Measurements from ENCODE around the gene CAMK2N2. TPM values are rescaled to one million over a fixed set of nuclear protein-coding genes. Genes with fewer than 3 reads are reported as not detected.

CAMK2N2 gene
- total RNA-seq, 2 donors from 2014 or later = 0.24 to 0.35 TPM

- H3K27me3 Mint-ChIP-seq (ENCODE audit: low read depth) = no peaks in the 10 kb centered on the region
- ATAC-seq (replicated peaks in 1 of 2) (peak; percentile 29 to 54), DNase-seq (no peak)
- no peak overlapping the region for H3K27ac Mint-ChIP-seq
- no peaks in the 10 kb centered on the region for H3K9me3 Mint-ChIP-seq
- peaks cover 2 to 9% of the 10 kb centered on the region in 2 donors for H3K36me3 Mint-ChIP-seq (ENCODE audit: insufficient read depth in 2 of 2)
- peaks cover 12% of the 10 kb centered on the region for H3K4me1 Mint-ChIP-seq (ENCODE audit: low read depth)
- H3K4me3 Mint-ChIP-seq = no peak overlapping the region
Observed at GRCh38 chr3:184241447-184242296, 19.7 kb downstream of the CAMK2N2 start.

- no peak for DNase-seq
- Mint-ChIP-seq H3K36me3 (ENCODE audit: insufficient read depth in 2 of 2) (peaks cover 2 to 9% of the 10 kb centered on the region in 2 donors), H3K9me3 (no peaks in the 10 kb centered on the region), H3K4me3 (no peak overlapping the region), H3K4me1 (ENCODE audit: low read depth) (peaks cover 10% of the 10 kb centered on the region), H3K27ac (no peak overlapping the region), H3K27me3 (ENCODE audit: low read depth) (no peaks in the 10 kb centered on the region)
- no peak for ATAC-seq (replicated peaks in 1 of 2)
Observed at GRCh38 chr3:184241141-184241446, 20.3 kb downstream of the CAMK2N2 start.

- ATAC-seq (replicated peaks in 1 of 2) = no peak
Observed at GRCh38 chr3:184240384-184241140, 20.8 kb downstream of the CAMK2N2 start.

GRCh38 chr3:184239708-184240107, 21.6 kb downstream of the CAMK2N2 start:
- Mint-ChIP-seq H3K27ac (no peak overlapping the region), H3K4me1 (ENCODE audit: low read depth) (peaks cover 7% of the 10 kb centered on the region), H3K36me3 (ENCODE audit: insufficient read depth in 2 of 2) (peaks cover 2 to 7% of the 10 kb centered on the region in 2 donors), H3K4me3 (no peak overlapping the region), H3K9me3 (no peaks in the 10 kb centered on the region), H3K27me3 (ENCODE audit: low read depth) (no peaks in the 10 kb centered on the region)
- ATAC-seq (replicated peaks in 1 of 2) (no peak), DNase-seq (no peak)

More at GRCh38 chr3:184240384-184241140, 20.8 kb downstream of the CAMK2N2 start:
- peaks cover 7% of the 10 kb centered on the region for H3K4me1 Mint-ChIP-seq (ENCODE audit: low read depth)
- peaks cover 2 to 9% of the 10 kb centered on the region in 2 donors for H3K36me3 Mint-ChIP-seq (ENCODE audit: insufficient read depth in 2 of 2)
- no peak overlapping the region for H3K4me3 Mint-ChIP-seq
- no peak for DNase-seq
- H3K9me3 Mint-ChIP-seq = no peaks in the 10 kb centered on the region
- H3K27ac Mint-ChIP-seq = no peak overlapping the region
- no peaks in the 10 kb centered on the region for H3K27me3 Mint-ChIP-seq (ENCODE audit: low read depth)

- Mint-ChIP-seq H3K4me3 (no peak overlapping the region), H3K27ac (no peak overlapping the region), H3K4me1 (ENCODE audit: low read depth) (peaks cover 7% of the 10 kb centered on the region), H3K36me3 (ENCODE audit: insufficient read depth in 2 of 2) (peaks cover 2 to 3% of the 10 kb centered on the region in 2 donors), H3K27me3 (ENCODE audit: low read depth) (no peaks in the 10 kb centered on the region), H3K9me3 (no peaks in the 10 kb centered on the region)
- no peak for ATAC-seq (replicated peaks in 1 of 2)
- no peak for DNase-seq
Observed at GRCh38 chr3:184239221-184239620, 22.1 kb downstream of the CAMK2N2 start.

GRCh38 chr3:184238246-184238818, 23.0 kb downstream of the CAMK2N2 start:
- H3K27ac Mint-ChIP-seq = no peak overlapping the region
- H3K4me1 Mint-ChIP-seq (ENCODE audit: low read depth) = peaks cover 7% of the 10 kb centered on the region
- no peak overlapping the region for H3K4me3 Mint-ChIP-seq
- H3K9me3 Mint-ChIP-seq = no peaks in the 10 kb centered on the region
- H3K27me3 Mint-ChIP-seq (ENCODE audit: low read depth) = no peaks in the 10 kb centered on the region
- no peak for DNase-seq
- peaks cover 2 to 3% of the 10 kb centered on the region in 2 donors for H3K36me3 Mint-ChIP-seq (ENCODE audit: insufficient read depth in 2 of 2)
- ATAC-seq (replicated peaks in 1 of 2) = no peak

GRCh38 chr3:184237807-184238206, 23.5 kb downstream of the CAMK2N2 start:
- H3K27ac Mint-ChIP-seq = no peak overlapping the region

GRCh38 chr3:184237211-184237610, 24.1 kb downstream of the CAMK2N2 start:
- Mint-ChIP-seq H3K9me3 (no peaks in the 10 kb centered on the region), H3K4me3 (no peak overlapping the region), H3K4me1 (ENCODE audit: low read depth) (peaks cover 7% of the 10 kb centered on the region), H3K27me3 (ENCODE audit: low read depth) (peaks cover 7% of the 10 kb centered on the region), H3K27ac (no peak overlapping the region), H3K36me3 (ENCODE audit: insufficient read depth in 2 of 2) (no peaks in the 10 kb centered on the region)
- no peak for ATAC-seq (replicated peaks in 1 of 2)
- DNase-seq = no peak

More at GRCh38 chr3:184237807-184238206, 23.5 kb downstream of the CAMK2N2 start:
- Mint-ChIP-seq H3K4me1 (ENCODE audit: low read depth) (peaks cover 7% of the 10 kb centered on the region), H3K9me3 (no peaks in the 10 kb centered on the region), H3K4me3 (no peak overlapping the region), H3K36me3 (ENCODE audit: insufficient read depth in 2 of 2) (peaks cover under 1 to 2% of the 10 kb centered on the region in 2 donors), H3K27me3 (ENCODE audit: low read depth) (peaks cover under 1% of the 10 kb centered on the region)
- no peak for DNase-seq
- no peak for ATAC-seq (replicated peaks in 1 of 2)

- H3K4me3 Mint-ChIP-seq = no peak overlapping the region
Observed at GRCh38 chr3:184236636-184237035, 24.7 kb downstream of the CAMK2N2 start.

GRCh38 chr3:184236033-184236410, 25.3 kb downstream of the CAMK2N2 start:
- Mint-ChIP-seq H3K27me3 (ENCODE audit: low read depth) (peaks cover 19% of the 10 kb centered on the region), H3K9me3 (no peaks in the 10 kb centered on the region), H3K27ac (no peak overlapping the region), H3K4me1 (ENCODE audit: low read depth) (peaks cover 7% of the 10 kb centered on the region), H3K4me3 (no peak overlapping the region), H3K36me3 (ENCODE audit: insufficient read depth in 2 of 2) (no peaks in the 10 kb centered on the region)
- ATAC-seq (replicated peaks in 1 of 2) (no peak), DNase-seq (no peak)

More at GRCh38 chr3:184236636-184237035, 24.7 kb downstream of the CAMK2N2 start:
- DNase-seq (no peak), ATAC-seq (replicated peaks in 1 of 2) (no peak)
- peaks cover 12% of the 10 kb centered on the region for H3K27me3 Mint-ChIP-seq (ENCODE audit: low read depth)
- no peaks in the 10 kb centered on the region for H3K36me3 Mint-ChIP-seq (ENCODE audit: insufficient read depth in 2 of 2)
- H3K9me3 Mint-ChIP-seq = no peaks in the 10 kb centered on the region
- H3K27ac Mint-ChIP-seq = no peak overlapping the region
- H3K4me1 Mint-ChIP-seq (ENCODE audit: low read depth) = peaks cover 7% of the 10 kb centered on the region

- Mint-ChIP-seq H3K4me1 (ENCODE audit: low read depth) (peaks cover 7% of the 10 kb centered on the region), H3K27me3 (ENCODE audit: low read depth) (peaks cover 21% of the 10 kb centered on the region), H3K36me3 (ENCODE audit: insufficient read depth in 2 of 2) (no peaks in the 10 kb centered on the region), H3K9me3 (no peaks in the 10 kb centered on the region), H3K4me3 (no peak overlapping the region), H3K27ac (no peak overlapping the region)
- DNase-seq = no peak
- ATAC-seq (replicated peaks in 1 of 2) = no peak
Observed at GRCh38 chr3:184235381-184236032, 25.8 kb downstream of the CAMK2N2 start.

- peaks cover 2% of the 10 kb centered on the region for H3K4me1 Mint-ChIP-seq (ENCODE audit: low read depth)
- H3K9me3 Mint-ChIP-seq = no peaks in the 10 kb centered on the region
- H3K36me3 Mint-ChIP-seq (ENCODE audit: insufficient read depth in 2 of 2) = no peaks in the 10 kb centered on the region
- ATAC-seq (replicated peaks in 1 of 2) = no peak
- peaks cover 21% of the 10 kb centered on the region for H3K27me3 Mint-ChIP-seq (ENCODE audit: low read depth)
- no peak overlapping the region for H3K27ac Mint-ChIP-seq
- no peak for DNase-seq
- no peak overlapping the region for H3K4me3 Mint-ChIP-seq
Observed at GRCh38 chr3:184234671-184235380, 26.5 kb downstream of the CAMK2N2 start.
